ENCODE measurements around the gene CENPO.

CENPO gene

DNA sequence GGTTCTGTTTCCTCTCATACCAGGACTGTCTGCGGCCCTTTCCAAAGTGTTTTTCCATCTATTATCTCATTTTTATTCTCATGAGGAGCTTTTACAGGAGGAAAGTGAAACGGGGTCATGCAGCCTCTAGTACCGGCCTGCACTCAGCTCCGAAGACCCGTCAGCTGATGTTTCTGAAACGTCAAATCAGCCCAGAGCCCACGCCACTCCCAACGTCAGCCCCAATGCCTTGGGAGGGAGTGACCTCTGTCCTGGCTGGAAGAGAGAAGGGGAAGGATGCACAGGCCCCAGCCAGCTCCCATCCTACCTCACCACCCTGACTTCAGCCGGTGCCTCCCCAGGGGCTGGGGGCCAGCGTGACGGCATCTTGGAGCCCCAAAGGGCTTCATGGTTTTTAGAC lies 68.3 kb downstream of the CENPO start:
- DNase-seq (ENCODE audit: low spot score), result no peak

DNA sequence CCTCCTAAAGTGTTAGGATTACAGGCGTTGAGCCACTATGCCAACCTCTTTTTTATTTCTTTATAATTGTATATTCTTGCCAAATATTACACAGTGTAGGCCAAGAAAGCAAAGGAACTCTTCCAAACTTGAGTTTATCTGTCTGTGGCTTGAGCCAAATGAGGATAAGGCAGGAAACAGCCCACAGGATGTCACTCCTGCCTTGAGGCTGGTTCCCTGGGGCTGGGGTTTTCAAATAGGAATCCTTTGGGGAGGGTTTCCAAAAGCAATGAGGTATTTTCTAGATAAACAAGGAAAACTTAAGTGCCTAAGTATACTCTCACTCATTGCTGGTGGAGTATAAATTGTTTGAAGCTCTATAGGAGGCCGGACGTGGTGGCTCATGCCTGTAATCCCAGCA lies 70.4 kb downstream of the CENPO start:
- no peak for DNase-seq (ENCODE audit: low spot score)

DNA sequence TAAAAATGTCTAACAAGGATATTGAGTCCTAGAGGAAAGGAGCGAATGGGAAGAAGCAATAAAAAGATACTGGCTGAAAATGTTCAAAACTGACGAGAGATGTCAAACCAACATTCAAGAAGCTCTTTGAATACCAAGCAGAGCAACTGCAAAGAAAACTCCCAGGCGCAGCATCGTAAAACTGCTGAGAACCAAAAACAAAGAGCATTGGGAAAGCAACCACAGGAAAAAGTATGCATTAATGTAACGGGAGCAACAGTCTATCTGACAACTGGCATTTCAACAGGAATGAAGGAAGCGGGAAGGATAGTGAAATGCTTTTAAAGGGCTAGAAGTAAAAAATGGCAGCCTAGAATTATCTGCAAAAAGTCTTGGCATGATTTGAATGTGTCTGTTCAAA lies 73.7 kb downstream of the CENPO start:
- DNase-seq (ENCODE audit: low spot score), result no peak

DNA sequence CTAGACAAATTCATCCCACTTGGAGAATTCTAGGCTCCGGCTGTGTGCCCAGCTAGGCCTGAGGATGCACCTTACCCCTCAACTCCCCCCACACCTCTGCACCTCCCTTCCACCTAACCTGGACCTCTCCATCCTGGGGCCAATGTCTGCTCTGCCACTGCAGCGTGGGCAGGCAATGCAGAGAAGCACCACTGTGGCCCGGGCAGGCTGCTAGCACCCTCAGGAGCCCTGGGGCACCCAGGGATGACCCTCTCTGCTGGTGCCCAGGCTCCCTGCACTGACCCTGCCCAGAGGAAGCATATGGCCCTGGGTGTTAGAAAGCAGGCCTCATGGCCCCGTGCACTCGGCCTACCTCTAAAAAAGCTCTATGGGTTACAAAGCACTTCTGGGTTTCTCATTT lies 77.2 kb downstream of the CENPO start:
- DNase-seq (ENCODE audit: low spot score), result no peak

DNA sequence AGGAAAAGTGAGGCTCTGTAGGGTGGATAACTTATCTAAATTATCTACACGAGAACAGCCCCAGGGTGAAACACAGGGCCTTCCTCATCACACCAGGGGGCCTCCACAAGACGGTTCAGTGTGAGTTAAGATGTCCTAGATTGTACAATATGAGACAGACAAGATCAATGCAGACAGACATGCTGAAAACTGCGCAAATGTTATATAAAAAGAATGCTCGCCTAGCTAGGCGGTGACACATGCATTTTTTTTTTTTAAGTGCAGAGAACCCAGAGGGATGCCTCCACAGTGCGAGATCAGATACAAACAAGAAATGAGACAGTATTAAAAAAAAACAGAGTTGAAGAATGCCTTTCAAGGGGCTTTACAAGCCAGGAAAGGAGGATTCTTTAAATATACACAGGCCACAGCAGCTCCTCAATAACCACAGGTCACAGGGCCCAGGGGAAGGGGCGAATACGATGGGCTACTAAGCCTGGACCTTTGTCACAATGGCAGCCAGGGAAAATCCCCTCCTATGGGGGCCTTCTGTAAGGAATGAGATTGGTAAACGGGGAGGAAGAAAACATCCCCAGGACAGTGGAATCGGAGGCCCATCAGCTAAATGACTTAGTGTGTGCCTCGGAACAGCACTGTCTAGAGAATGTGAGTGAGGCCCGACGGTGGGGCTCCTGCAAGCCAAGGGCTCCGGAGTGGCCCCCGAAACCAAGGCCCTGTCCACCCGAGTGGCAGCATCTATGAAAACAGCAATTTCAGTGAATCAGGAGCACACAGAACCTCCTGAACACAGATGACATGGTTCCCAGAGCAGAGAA lies 77.9 kb downstream of the CENPO start:
- DNase-seq (ENCODE audit: low spot score), result no peak

DNA sequence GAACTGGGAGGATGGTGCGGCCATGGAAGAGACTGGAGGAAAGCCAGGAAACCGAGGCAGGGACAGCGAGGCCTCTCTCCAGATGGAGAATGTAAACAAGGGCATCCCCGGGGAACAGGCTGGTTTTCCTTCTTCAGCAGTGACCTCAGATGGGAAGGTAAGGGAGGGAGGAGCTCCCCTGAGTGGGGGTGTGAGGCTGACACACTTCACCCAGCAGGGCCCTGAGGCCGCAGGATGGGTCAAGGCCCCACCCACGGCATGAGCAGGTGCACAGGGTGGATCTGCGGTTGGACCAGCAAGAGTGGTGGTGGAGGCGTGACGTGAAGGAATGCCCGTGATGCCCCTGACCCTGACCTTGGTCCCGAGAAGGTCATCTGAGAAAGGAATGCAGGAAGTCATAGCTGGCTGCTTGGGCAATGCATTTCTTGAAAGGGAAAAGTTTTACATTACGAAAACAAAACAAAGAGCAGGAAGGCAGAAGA lies 78.7 kb downstream of the CENPO start:
- DNase-seq (ENCODE audit: low spot score), result no peak
